Measurements from ENCODE around the gene C22orf23. TPM values are rescaled to one million over a fixed set of nuclear protein-coding genes. Genes with fewer than 3 reads are reported as not detected.

C22orf23 gene
- polyA plus RNA-seq, 3 donors: 5.3 to 7.1 (median 5.5) TPM

Other genes with a start within 250 kb of the C22orf23 start
- 10 to 100 TPM; 10.4 to 17.9 (median 16.6) TPM for gene GCAT, start 145.7 kb downstream of the C22orf23 start, polyA plus RNA-seq (ENCODE audit: insufficient read length in 3 of 3)
- gene GALR3, start 130.2 kb downstream of the C22orf23 start, polyA plus RNA-seq (ENCODE audit: insufficient read length in 3 of 3): not detected
- 10 to 100 TPM; 23.2 to 26.5 (median 26.3) TPM for gene ANKRD54, start 109.3 kb downstream of the C22orf23 start, polyA plus RNA-seq (ENCODE audit: insufficient read length in 3 of 3)
- gene EIF3L, start 104.2 kb downstream of the C22orf23 start, polyA plus RNA-seq (ENCODE audit: insufficient read length in 3 of 3): 1,000 to 10,000 TPM in 2 of 3 donors, 100 to 1,000 TPM in 1; 915 to 1,103 (median 1,045) TPM
- 10 to 100 TPM; 22.3 to 34.6 (median 27.2) TPM for gene MICALL1, start 47.3 kb downstream of the C22orf23 start, polyA plus RNA-seq (ENCODE audit: insufficient read length in 3 of 3)
- gene POLR2F, start 98 bp upstream of the C22orf23 start, polyA plus RNA-seq (ENCODE audit: insufficient read length in 3 of 3): 10 to 100 TPM; 65.2 to 86.6 (median 69.3) TPM
- 1 to 10 TPM in 1 of 3 donors, under 1 TPM in 2; 0.70 to 1.3 (median 0.79) TPM for gene SOX10, start 31.0 kb upstream of the C22orf23 start, polyA plus RNA-seq (ENCODE audit: insufficient read length in 3 of 3)
- gene PICK1, start 103.8 kb upstream of the C22orf23 start, polyA plus RNA-seq (ENCODE audit: insufficient read length in 3 of 3): 10 to 100 TPM; 30.2 to 45.6 (median 38.0) TPM
- 1 to 10 TPM; 1.4 to 2.7 (median 1.9) TPM for gene SLC16A8, start 130.6 kb upstream of the C22orf23 start, polyA plus RNA-seq (ENCODE audit: insufficient read length in 3 of 3)
- gene BAIAP2L2, start 157.1 kb upstream of the C22orf23 start, polyA plus RNA-seq (ENCODE audit: insufficient read length in 3 of 3): 10 to 100 TPM in 1 of 3 donors, 1 to 10 TPM in 2; 5.8 to 11.3 (median 7.5) TPM
- gene PLA2G6, start 228.2 kb upstream of the C22orf23 start, polyA plus RNA-seq (ENCODE audit: insufficient read length in 3 of 3): 10 to 100 TPM; 41.5 to 81.8 (median 44.7) TPM
- gene MAFF, start 248.4 kb upstream of the C22orf23 start, polyA plus RNA-seq (ENCODE audit: insufficient read length in 3 of 3): 1 to 10 TPM; 2.6 to 6.6 (median 3.1) TPM

Measured in renal cortex interstitium (tissue), 3 donors.